ENCODE data around the gene FASLG. TPM values are rescaled to one million over a fixed set of nuclear protein-coding genes. Genes with fewer than 3 reads are reported as not detected.
A peak's percentile ranks its signal among the peaks of the same experiment; 100 is the strongest.

The FASLG gene
- total and polyA plus RNA-seq, 8 donors: 0.05 to 0.12 TPM; not detected in 6

GRCh38 chr1:172642970-172643369, 15.9 kb upstream of the FASLG start:
- no peak for TF ChIP-seq POLR2AphosphoS5 (IDR thresholded peaks at IDR 0.05)
- TF ChIP-seq POLR2A (IDR thresholded peaks at IDR 0.05): no peak
- TF ChIP-seq EP300 (IDR thresholded peaks at IDR 0.05): no peak
- TF ChIP-seq CTCF (IDR thresholded peaks at IDR 0.05): no peak
- no peaks in the 10 kb centered on the region for H3K36me3 ChIP-seq
- H3K4me1 ChIP-seq: peaks cover 0 to 4% (median 0%) of the 10 kb centered on the region in 4 donors
- peak in 1 of 2 donors; percentile 31 for DNase-seq
- WGBS, 5 donors: 36 to 45% (median 40%) methylated on average over 6 of the region's 6 CpGs
- no peak overlapping the region for H3K4me3 ChIP-seq
- no peak overlapping the region for H3K27ac ChIP-seq
- intact Hi-C loops (cut with DNase I; ENCODE audit: low total_unique reads): no loop called here
- H3K9me3 ChIP-seq: no peaks in the 10 kb centered on the region
- no peaks in the 10 kb centered on the region for H3K27me3 ChIP-seq

GRCh38 chr1:172646653-172647052, 12.2 kb upstream of the FASLG start:
- DNase-seq: no peak
- no peaks in the 10 kb centered on the region for H3K9me3 ChIP-seq
- H3K36me3 ChIP-seq: no peaks in the 10 kb centered on the region
- no peak overlapping the region for H3K4me3 ChIP-seq
- no peak for TF ChIP-seq CTCF (IDR thresholded peaks at IDR 0.05)
- TF ChIP-seq POLR2A (IDR thresholded peaks at IDR 0.05): no peak
- no peak for TF ChIP-seq EP300 (IDR thresholded peaks at IDR 0.05)
- TF ChIP-seq POLR2AphosphoS5 (IDR thresholded peaks at IDR 0.05): no peak
- no peaks in the 10 kb centered on the region for H3K27me3 ChIP-seq
- H3K4me1 ChIP-seq: peaks cover 0 to 4% (median 0%) of the 10 kb centered on the region in 4 donors
- intact Hi-C loops (cut with DNase I; ENCODE audit: low total_unique reads): no loop called here
- WGBS, 5 donors: 62 to 87% (median 75%) methylated on average over 1 of the region's 1 CpG
- no peak overlapping the region for H3K27ac ChIP-seq

GRCh38 chr1:172647110-172647564, 11.8 kb upstream of the FASLG start:
- Histone ChIP-seq H3K4me1 (peaks cover 0 to 4% (median 0%) of the 10 kb centered on the region in 4 donors), H3K36me3 (no peaks in the 10 kb centered on the region), H3K27ac (no peak overlapping the region), H3K27me3 (no peaks in the 10 kb centered on the region), H3K4me3 (no peak overlapping the region), H3K9me3 (no peaks in the 10 kb centered on the region)
- intact Hi-C loops (cut with DNase I; ENCODE audit: low total_unique reads): no loop called here
- 70 to 77% (median 73%) methylated on average over 8 of the region's 8 CpGs for WGBS, 5 donors
- peak in 1 of 2 donors; percentile 28 for DNase-seq
- no peak for TF ChIP-seq EP300 (IDR thresholded peaks at IDR 0.05)
- no peak for TF ChIP-seq POLR2AphosphoS5 (IDR thresholded peaks at IDR 0.05)
- no peak for TF ChIP-seq POLR2A (IDR thresholded peaks at IDR 0.05)
- no peak for TF ChIP-seq CTCF (IDR thresholded peaks at IDR 0.05)

- no peak for DNase-seq
- Histone ChIP-seq H3K36me3 (no peaks in the 10 kb centered on the region), H3K9me3 (no peaks in the 10 kb centered on the region), H3K4me1 (peaks cover 0 to 1% (median 0%) of the 10 kb centered on the region in 4 donors), H3K4me3 (no peak overlapping the region), H3K27ac (no peak overlapping the region), H3K27me3 (no peaks in the 10 kb centered on the region)
- intact Hi-C loops (cut with DNase I; ENCODE audit: low total_unique reads): no loop called here
- WGBS, 5 donors: 74 to 91% (median 83%) methylated on average over 4 of the region's 4 CpGs
- TF ChIP-seq EP300 (IDR thresholded peaks at IDR 0.05) (no peak), CTCF (IDR thresholded peaks at IDR 0.05) (no peak), POLR2AphosphoS5 (IDR thresholded peaks at IDR 0.05) (no peak), POLR2A (IDR thresholded peaks at IDR 0.05) (no peak)
Measured at GRCh38 chr1:172647987-172648386, 10.9 kb upstream of the FASLG start.

Data from stomach (tissue), 9 donors.